Suprapubic skin (tissue), 3 donors: ENCODE results near the gene CCSER2.

Source experiments
- POLR2A ChIP-seq, 2 donors: fragments of 450-650 bp; IDR thresholded peaks; one replicate each; pipeline ENCODE4 v1.6.1; 2017; ENCODE audit warnings: antibody characterized with exemption in 2 of 2, mild to moderate bottlenecking in 2 of 2, moderate library complexity in 2 of 2
- TF ChIP-seq, protein P1 (sequence below), 2 donors: fragments of 200-600 bp in 1 of 2; fragments of 450-650 bp in 1 of 2; sonication (generic) in 1 of 2; IDR thresholded peaks; one replicate each; pipeline ENCODE4 v1.5.1; 2016 to 2019; ENCODE audit warnings: antibody characterized with exemption in 2 of 2, mild to moderate bottlenecking in 1 of 2, moderate library complexity in 1 of 2

DNA sequence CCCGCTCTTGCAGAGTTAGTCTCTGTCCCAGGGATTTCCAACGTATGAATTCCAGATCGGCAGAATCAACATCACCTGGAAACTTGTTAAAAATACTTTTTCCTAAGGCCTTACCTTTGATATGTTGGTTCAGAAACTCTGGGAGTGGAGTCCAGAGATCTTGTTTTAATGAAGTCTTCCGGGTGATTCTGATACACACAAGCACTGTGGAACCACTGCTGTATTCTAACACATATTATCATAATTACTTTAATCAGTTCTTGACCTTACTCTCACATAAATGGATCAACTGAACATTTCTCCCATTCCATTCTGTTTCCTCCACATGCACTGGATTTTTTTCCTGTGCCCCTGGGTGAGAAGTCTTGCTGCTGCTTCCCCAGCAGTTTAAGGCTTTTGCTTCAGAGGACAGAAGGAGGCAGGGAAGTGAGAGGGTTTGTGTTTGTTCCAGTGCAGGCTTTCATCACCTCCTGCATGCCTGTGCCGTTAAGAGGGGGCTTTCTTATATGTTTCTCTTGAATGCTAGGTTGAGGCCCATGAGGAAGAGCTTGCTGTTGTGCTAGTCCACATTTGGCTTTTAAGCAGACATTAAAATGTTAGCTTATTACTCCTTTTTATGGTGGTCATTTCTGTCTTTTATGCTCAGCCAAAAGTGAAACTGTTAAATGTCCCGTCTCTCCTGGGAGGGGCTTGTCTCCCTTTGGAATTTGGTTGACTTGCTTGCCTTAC lies 32.4 kb downstream of the CCSER2 start:
- TF ChIP-seq, protein P1, sequence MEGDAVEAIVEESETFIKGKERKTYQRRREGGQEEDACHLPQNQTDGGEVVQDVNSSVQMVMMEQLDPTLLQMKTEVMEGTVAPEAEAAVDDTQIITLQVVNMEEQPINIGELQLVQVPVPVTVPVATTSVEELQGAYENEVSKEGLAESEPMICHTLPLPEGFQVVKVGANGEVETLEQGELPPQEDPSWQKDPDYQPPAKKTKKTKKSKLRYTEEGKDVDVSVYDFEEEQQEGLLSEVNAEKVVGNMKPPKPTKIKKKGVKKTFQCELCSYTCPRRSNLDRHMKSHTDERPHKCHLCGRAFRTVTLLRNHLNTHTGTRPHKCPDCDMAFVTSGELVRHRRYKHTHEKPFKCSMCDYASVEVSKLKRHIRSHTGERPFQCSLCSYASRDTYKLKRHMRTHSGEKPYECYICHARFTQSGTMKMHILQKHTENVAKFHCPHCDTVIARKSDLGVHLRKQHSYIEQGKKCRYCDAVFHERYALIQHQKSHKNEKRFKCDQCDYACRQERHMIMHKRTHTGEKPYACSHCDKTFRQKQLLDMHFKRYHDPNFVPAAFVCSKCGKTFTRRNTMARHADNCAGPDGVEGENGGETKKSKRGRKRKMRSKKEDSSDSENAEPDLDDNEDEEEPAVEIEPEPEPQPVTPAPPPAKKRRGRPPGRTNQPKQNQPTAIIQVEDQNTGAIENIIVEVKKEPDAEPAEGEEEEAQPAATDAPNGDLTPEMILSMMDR (IDR thresholded peaks at IDR 0.05) = no peak
- no peak for TF ChIP-seq POLR2A (IDR thresholded peaks at IDR 0.05)
